ENCODE measurements around the gene ZBTB48. TPM values are rescaled to one million over a fixed set of nuclear protein-coding genes. Genes with fewer than 3 reads are reported as not detected.

Gene ZBTB48
- total and polyA plus RNA-seq, 8 donors: 22.6 to 139 (median 47.3) TPM

GRCh38 chr1:6574025-6574620 is 5.7 kb upstream of the ZBTB48 start:
- TF ChIP-seq POLR2A (IDR thresholded peaks at IDR 0.05) (no peak), CTCF (IDR thresholded peaks at IDR 0.05) (no peak), EP300 (IDR thresholded peaks at IDR 0.05) (no peak), POLR2AphosphoS5 (IDR thresholded peaks at IDR 0.05) (no peak)
- peaks cover 2 to 4% (median 4%) of the 10 kb centered on the region in 4 donors for H3K4me1 ChIP-seq
- intact Hi-C loops (cut with DNase I; ENCODE audit: low total_unique reads): no loop called here
- H3K27ac ChIP-seq: no peak overlapping the region
- 63 to 78% (median 73%) methylated on average over 7 to 8 of the region's 8 CpGs for WGBS, 5 donors
- no peak overlapping the region for H3K4me3 ChIP-seq
- H3K27me3 ChIP-seq: no peaks in the 10 kb centered on the region
- no peaks in the 10 kb centered on the region for H3K36me3 ChIP-seq
- H3K9me3 ChIP-seq: peaks cover 0 to 8% (median 8%) of the 10 kb centered on the region in 4 donors
- DNase-seq: no peak

- intact Hi-C loops (cut with DNase I; ENCODE audit: low total_unique reads): no loop called here
- no peaks in the 10 kb centered on the region for H3K27me3 ChIP-seq
- no peak overlapping the region for H3K27ac ChIP-seq
- WGBS, 5 donors: 81 to 89% (median 84%) methylated on average over 10 to 14 of the region's 14 CpGs; no CpG with 5 or more reads in 1 of the 5 donors
- H3K4me1 ChIP-seq: peaks cover 6 to 9% (median 9%) of the 10 kb centered on the region in 4 donors
- no peak for DNase-seq
- H3K4me3 ChIP-seq: no peak overlapping the region
- TF ChIP-seq POLR2A (IDR thresholded peaks at IDR 0.05): no peak
- no peak for TF ChIP-seq EP300 (IDR thresholded peaks at IDR 0.05)
- TF ChIP-seq CTCF (IDR thresholded peaks at IDR 0.05): no peak
- no peak for TF ChIP-seq POLR2AphosphoS5 (IDR thresholded peaks at IDR 0.05)
- H3K9me3 ChIP-seq: peaks cover 0 to 8% (median 8%) of the 10 kb centered on the region in 4 donors
- H3K36me3 ChIP-seq: no peaks in the 10 kb centered on the region
Measured at GRCh38 chr1:6574818-6575217, 5.0 kb upstream of the ZBTB48 start.

- Histone ChIP-seq H3K4me1 (peaks cover 30 to 38% (median 37%) of the 10 kb centered on the region in 4 donors), H3K27ac (no peak overlapping the region), H3K36me3 (no peaks in the 10 kb centered on the region), H3K27me3 (no peaks in the 10 kb centered on the region), H3K4me3 (no peak overlapping the region), H3K9me3 (no peaks in the 10 kb centered on the region)
- TF ChIP-seq POLR2A (IDR thresholded peaks at IDR 0.05) (no peak), POLR2AphosphoS5 (IDR thresholded peaks at IDR 0.05) (no peak), CTCF (IDR thresholded peaks at IDR 0.05) (no peak), EP300 (IDR thresholded peaks at IDR 0.05) (no peak)
- intact Hi-C loops (cut with DNase I; ENCODE audit: low total_unique reads): no loop called here
- WGBS, 5 donors: 82 to 91% (median 87%) methylated on average over 5 to 6 of the region's 6 CpGs
- DNase-seq: no peak
Measured at GRCh38 chr1:6577831-6578525, 1.8 kb upstream of the ZBTB48 start.

GRCh38 chr1:6578624-6579373 is 995 bp upstream of the ZBTB48 start:
- 86 to 94% (median 91%) methylated on average over 14 of the region's 14 CpGs for WGBS, 5 donors
- no peaks in the 10 kb centered on the region for H3K27me3 ChIP-seq
- peak overlapping the region; percentile 74 to 97 (median 92) for H3K4me3 ChIP-seq
- no peak for TF ChIP-seq POLR2A (IDR thresholded peaks at IDR 0.05)
- no peak for TF ChIP-seq CTCF (IDR thresholded peaks at IDR 0.05)
- TF ChIP-seq EP300 (IDR thresholded peaks at IDR 0.05): no peak
- no peak for TF ChIP-seq POLR2AphosphoS5 (IDR thresholded peaks at IDR 0.05)
- H3K36me3 ChIP-seq: no peaks in the 10 kb centered on the region
- intact Hi-C loops (cut with DNase I; ENCODE audit: low total_unique reads): no loop called here
- DNase-seq: no peak
- H3K4me1 ChIP-seq: peaks cover 32 to 43% (median 41%) of the 10 kb centered on the region in 4 donors
- no peaks in the 10 kb centered on the region for H3K9me3 ChIP-seq
- peak overlapping the region; percentile 75 to 99 (median 98) for H3K27ac ChIP-seq

All from stomach (tissue), 9 donors.